Motor neuron (in vitro differentiated cells): ENCODE data around the gene GPBAR1. TPM values are rescaled to one million over a fixed set of nuclear protein-coding genes. Genes with fewer than 3 reads are reported as not detected.
"Not testable (repeated sequence)": the region's sequence is repeated elsewhere in the genome, so short reads cannot be mapped to it uniquely, and the experiment has no call there.

Experiments used
- ATAC-seq, 8 experiments: fragments of 200-7000 bp; cut with Tn5 transposase; replicated peaks in 6 of 8; 2 replicates each; pipeline ENCODE4 v1.8.0; 2021; ENCODE audit warnings: mild to moderate bottlenecking in 8 of 8, moderate library complexity in 8 of 8
- H3K27ac ChIP-seq, 2 donors: fragments of 250-450 bp; sonication (Bioruptor Pico); 2 replicates each; pipeline ENCODE4 v1.9.0; 2021; ENCODE audit warnings: antibody characterized with exemption in 2 of 2, mild to moderate bottlenecking in 2 of 2, moderate library complexity in 1 of 2
- H3K4me1 ChIP-seq, 2 donors: fragments of 250-450 bp; sonication (Bioruptor Pico); replicated peaks in 1 of 2; 2 replicates each; pipeline ENCODE4 v1.6.1; 2021; ENCODE audit warnings: antibody characterized with exemption in 2 of 2, mild to moderate bottlenecking in 2 of 2, moderate library complexity in 1 of 2
- H3K4me3 ChIP-seq, 5 donors: fragments of 250-450 bp; sonication (Bioruptor Pico); 2 replicates each; pipeline ENCODE4 v1.9.0; 2021; ENCODE audit warnings: antibody characterized with exemption in 5 of 5, mild to moderate bottlenecking in 5 of 5, moderate library complexity in 4 of 5
- WGBS, 10 experiments: fragments of 450-650 bp; shearing (Covaris generic); methylation state at CpG; one replicate each; pipeline ENCODE4 v1.0.0; 2022; 5-methylcytosine and 5-hydroxymethylcytosine counted together
- in situ Hi-C, 9 experiments: fragments of 400-800 bp; cut with MboI; loops; one replicate each; pipeline ENCODE4 v1.15.0; 2021; ENCODE audit warnings: low sequenced_read_pairs in 9 of 9, low pct_unique_long_range_greater_than_20kb in 2 of 9; ENCODE audit not compliant: unreplicated experiment in 9 of 9
- total RNA-seq, 8 experiments: library from RNA; unstranded; fragments of 300-600 nt; gene quantifications; 2 replicates each; pipeline versions ENCODE4 v1.2.3 to v1.2.4, GENCODE V29; 2022

GPBAR1 gene
- total RNA-seq, 8 experiments from 2014 or later = 0.49 to 6.9 (median 0.85) TPM

- no peak overlapping the region for H3K27ac ChIP-seq
- WGBS, 10 experiments = 79 to 100% (median 87%) methylated on average over 1 to 7 of the region's 7 CpGs; no CpG with 5 or more reads in 2 of the 10 experiments
- in situ Hi-C loops = loop anchor here in 7 of 9 experiments (25.0 kb wide), 2 partner anchors 92 to 392 kb away; partner anchors contain the start of genes CTDSP1 (in 7 of the 7) and SLC11A1 (in 7 of the 7)
These were observed 34.2 kb downstream of the GPBAR1 start for GRCh38 chr2:218295029-218295428.

GRCh38 chr2:218296200-218296599 lies 35.4 kb downstream of the GPBAR1 start:
- H3K27ac ChIP-seq = no peak overlapping the region

More at GRCh38 chr2:218295029-218295428, 34.2 kb downstream of the GPBAR1 start:
- ATAC-seq = no peak
- Histone ChIP-seq H3K4me3 (no peak overlapping the region), H3K4me1 (no peaks in the 10 kb centered on the region)

GRCh38 chr2:218296847-218297246 lies 36.0 kb downstream of the GPBAR1 start:
- no peak overlapping the region for H3K27ac ChIP-seq
- no peak for ATAC-seq
- H3K4me1 ChIP-seq = no peaks in the 10 kb centered on the region
- 40 to 100% (median 90%) methylated on average over 1 to 2 of the region's 7 CpGs; no CpG with 5 or more reads in 7 of the 10 experiments for WGBS, 10 experiments
- H3K4me3 ChIP-seq = no peak overlapping the region
- in situ Hi-C loops = loop anchor here in 7 of 9 experiments (25.0 kb wide), 2 partner anchors 90 to 390 kb away; partner anchors contain the start of genes CTDSP1 (in 7 of the 7) and SLC11A1 (in 7 of the 7)

More at GRCh38 chr2:218296200-218296599, 35.4 kb downstream of the GPBAR1 start:
- Histone ChIP-seq H3K4me1 (no peaks in the 10 kb centered on the region), H3K4me3 (no peak overlapping the region)
- in situ Hi-C loops = loop anchor here in 7 of 9 experiments (25.0 kb wide), 2 partner anchors 91 to 391 kb away; partner anchors contain the start of genes CTDSP1 (in 7 of the 7) and SLC11A1 (in 7 of the 7)
- ATAC-seq = no peak
- 100% methylated on average over 1 of the region's 1 CpG; no CpG with 5 or more reads in 8 of the 10 experiments for WGBS, 10 experiments

- WGBS, 10 experiments = 20 to 75% (median 61%) methylated on average over 1 to 6 of the region's 6 CpGs; no CpG with 5 or more reads in 1 of the 10 experiments
- no peak overlapping the region for H3K27ac ChIP-seq
- no peak overlapping the region for H3K4me3 ChIP-seq
- no peaks in the 10 kb centered on the region for H3K4me1 ChIP-seq
- in situ Hi-C loops = loop anchor here in 7 of 9 experiments (25.0 kb wide), 2 partner anchors 89 to 389 kb away; partner anchors contain the start of genes CTDSP1 (in 7 of the 7) and SLC11A1 (in 7 of the 7)
- ATAC-seq = no peak
These were observed 37.6 kb downstream of the GPBAR1 start for GRCh38 chr2:218298314-218298875.

GRCh38 chr2:218300141-218300540 lies 39.3 kb downstream of the GPBAR1 start:
- 70 to 100% (median 83%) methylated on average over 1 to 4 of the region's 4 CpGs; no CpG with 5 or more reads in 2 of the 10 experiments for WGBS, 10 experiments
- no peak for ATAC-seq
- no peaks in the 10 kb centered on the region for H3K4me1 ChIP-seq
- no peak overlapping the region for H3K27ac ChIP-seq
- no peak overlapping the region for H3K4me3 ChIP-seq
- in situ Hi-C loops = loop anchor here in 1 of 9 experiments (10.0 kb wide), 1 partner anchor 95 kb away; the partner anchor contains the start of gene CTDSP1

- WGBS, 10 experiments = 0% methylated on average over 2 to 6 of the region's 9 CpGs; no CpG with 5 or more reads in 2 of the 10 experiments
- no peak overlapping the region for H3K27ac ChIP-seq
- no peaks in the 10 kb centered on the region for H3K4me1 ChIP-seq
- ATAC-seq = peak; percentile 70 to 97 (median 89)
- no peak overlapping the region for H3K4me3 ChIP-seq
- in situ Hi-C loops = loop anchor here in 1 of 9 experiments (10.0 kb wide), 1 partner anchor 94 kb away; the partner anchor contains the start of gene CTDSP1
These were observed 40.5 kb downstream of the GPBAR1 start for GRCh38 chr2:218301176-218301819.

- ATAC-seq = no peak
- in situ Hi-C loops = loop anchor here in 1 of 9 experiments (10.0 kb wide), 1 partner anchor 89 kb away; the partner anchor contains the start of gene CTDSP1
- WGBS, 10 experiments = 59 to 100% (median 78%) methylated on average over 1 to 5 of the region's 5 CpGs; no CpG with 5 or more reads in 4 of the 10 experiments
- H3K27ac ChIP-seq = no peak overlapping the region
- no peak overlapping the region for H3K4me3 ChIP-seq
- H3K4me1 ChIP-seq = peaks cover 0 to 4% of the 10 kb centered on the region in 2 donors
These were observed 44.6 kb downstream of the GPBAR1 start for GRCh38 chr2:218305383-218305782.

- H3K27ac ChIP-seq = no peak overlapping the region
- no peak for ATAC-seq
- H3K4me3 ChIP-seq = no peak overlapping the region
- 56 to 100% (median 80%) methylated on average over 1 to 8 of the region's 9 CpGs; no CpG with 5 or more reads in 2 of the 10 experiments for WGBS, 10 experiments
- H3K4me1 ChIP-seq = peaks cover 0 to 7% of the 10 kb centered on the region in 2 donors
- in situ Hi-C loops = loop anchor here in 1 of 9 experiments (10.0 kb wide), 1 partner anchor 88 kb away; the partner anchor contains the start of gene CTDSP1
These were observed 45.5 kb downstream of the GPBAR1 start for GRCh38 chr2:218306184-218306920.

- no peak for ATAC-seq
- in situ Hi-C loops = loop anchor here in 1 of 9 experiments (10.0 kb wide), 1 partner anchor 87 kb away; the partner anchor contains the start of gene CTDSP1
- H3K27ac ChIP-seq = no peak overlapping the region
- 50 to 100% (median 73%) methylated on average over 1 to 6 of the region's 6 CpGs for WGBS, 10 experiments
- no peak overlapping the region for H3K4me3 ChIP-seq
- peaks cover 0 to 14% of the 10 kb centered on the region in 2 donors for H3K4me1 ChIP-seq
These were observed 46.7 kb downstream of the GPBAR1 start for GRCh38 chr2:218307415-218308090.

GRCh38 chr2:218310853-218311540 lies 50.2 kb downstream of the GPBAR1 start:
- ATAC-seq = no peak
- in situ Hi-C loops = no loop called here
- 39 to 100% (median 91%) methylated on average over 1 to 11 of the region's 11 CpGs; no CpG with 5 or more reads in 1 of the 10 experiments for WGBS, 10 experiments
- Histone ChIP-seq H3K4me1 (peaks cover 0 to 14% of the 10 kb centered on the region in 2 donors), H3K27ac (no peak overlapping the region), H3K4me3 (no peak overlapping the region)

- H3K27ac ChIP-seq, in situ Hi-C loops, H3K4me3 ChIP-seq: not testable (repeated sequence)
- WGBS, 10 experiments = 20 to 83% (median 48%) methylated on average over 1 to 6 of the region's 11 CpGs; no CpG with 5 or more reads in 4 of the 10 experiments
- ATAC-seq = peak in 3 of 8 experiments; percentile 10 to 24 (median 21)
- H3K4me1 ChIP-seq = peaks cover 0 to 14% of the 10 kb centered on the region in 2 donors
These were observed 50.9 kb downstream of the GPBAR1 start for GRCh38 chr2:218311541-218312266.
